ENCODE measurements around the gene BCHE.

GRCh38 chr3:165852191-165852590 is 15.0 kb upstream of the BCHE start:
- TF ChIP-seq CTCF (IDR thresholded peaks at IDR 0.05 in 4 of 5, conservative IDR thresholded peaks at IDR 0.05 in 1 of 5) (no peak), POLR2A (IDR thresholded peaks at IDR 0.05) (no peak)
